Type B pancreatic cell (in vitro differentiated cells): ENCODE data around the gene TLR4. TPM values are rescaled to one million over a fixed set of nuclear protein-coding genes. Genes with fewer than 3 reads are reported as not detected.
A peak's percentile ranks its signal among the peaks of the same experiment; 100 is the strongest.

Experiments
- DNase-seq: peaks from one replicate; pipeline ENCODE4 v3.0.0; 2021; ENCODE audit warnings: mixed read lengths; ENCODE audit not compliant: unreplicated experiment; ENCODE audit errors: extremely low spot score
- H3K27ac Mint-ChIP-seq: 2 replicates; pipeline ENCODE4 v1.8.0; 2021; ENCODE audit warnings: mild to moderate bottlenecking, mixed read lengths
- H3K27me3 Mint-ChIP-seq: 2 replicates; pipeline ENCODE4 v1.8.0; 2021; ENCODE audit warnings: mixed read lengths
- H3K36me3 Mint-ChIP-seq: 2 replicates; pipeline ENCODE4 v1.8.0; 2021; ENCODE audit warnings: mixed read lengths
- H3K4me1 Mint-ChIP-seq: one replicate; pipeline ENCODE4 v1.8.0; 2021; ENCODE audit warnings: mixed read lengths; ENCODE audit not compliant: unreplicated experiment
- H3K4me3 Mint-ChIP-seq: 2 replicates; pipeline ENCODE4 v1.8.0; 2021; ENCODE audit warnings: mild to moderate bottlenecking, mixed read lengths
- H3K9me3 Mint-ChIP-seq: 2 replicates; pipeline ENCODE4 v1.8.0; 2021; ENCODE audit warnings: mixed read lengths
- CTCF ChIP-seq: fragments of 200-600 bp; sonication (generic); conservative IDR thresholded peaks from 2 replicates; pipeline ENCODE4 v1.5.0; 2021; ENCODE audit warnings: antibody characterized with exemption, mild to moderate bottlenecking
- total RNA-seq: library from RNA; stranded (reverse); gene quantifications from 2 replicates; pipeline ENCODE4 v1.2.1, GENCODE V29; 2021; ENCODE audit warnings: low replicate concordance

The TLR4 gene
- total RNA-seq, 1 donor from 2014 or later = 2.7 TPM

DNA sequence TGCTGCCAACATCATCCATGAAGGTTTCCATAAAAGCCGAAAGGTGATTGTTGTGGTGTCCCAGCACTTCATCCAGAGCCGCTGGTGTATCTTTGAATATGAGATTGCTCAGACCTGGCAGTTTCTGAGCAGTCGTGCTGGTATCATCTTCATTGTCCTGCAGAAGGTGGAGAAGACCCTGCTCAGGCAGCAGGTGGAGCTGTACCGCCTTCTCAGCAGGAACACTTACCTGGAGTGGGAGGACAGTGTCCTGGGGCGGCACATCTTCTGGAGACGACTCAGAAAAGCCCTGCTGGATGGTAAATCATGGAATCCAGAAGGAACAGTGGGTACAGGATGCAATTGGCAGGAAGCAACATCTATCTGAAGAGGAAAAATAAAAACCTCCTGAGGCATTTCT, 10.1 kb downstream of the TLR4 start:
- Mint-ChIP-seq H3K9me3 (no peaks in the 10 kb centered on the region), H3K27me3 (peaks cover 3% of the 10 kb centered on the region), H3K27ac (no peak overlapping the region), H3K4me1 (no peaks in the 10 kb centered on the region), H3K36me3 (no peaks in the 10 kb centered on the region), H3K4me3 (no peak overlapping the region)
- no peak for TF ChIP-seq CTCF
- no peak for DNase-seq

GRCh38 chr9:117715411-117715989, 11.3 kb downstream of the TLR4 start:
- H3K9me3 Mint-ChIP-seq = no peaks in the 10 kb centered on the region
- TF ChIP-seq CTCF = no peak
- no peaks in the 10 kb centered on the region for H3K27me3 Mint-ChIP-seq
- no peak overlapping the region for H3K4me3 Mint-ChIP-seq
- H3K4me1 Mint-ChIP-seq = no peaks in the 10 kb centered on the region
- H3K36me3 Mint-ChIP-seq = no peaks in the 10 kb centered on the region
- H3K27ac Mint-ChIP-seq = no peak overlapping the region
- no peak for DNase-seq

- Mint-ChIP-seq H3K4me1 (no peaks in the 10 kb centered on the region), H3K27me3 (no peaks in the 10 kb centered on the region), H3K9me3 (no peaks in the 10 kb centered on the region), H3K4me3 (no peak overlapping the region), H3K27ac (peak overlapping the region; percentile 62), H3K36me3 (no peaks in the 10 kb centered on the region)
- DNase-seq = no peak
- TF ChIP-seq CTCF = no peak
Observed at GRCh38 chr9:117718085-117718484, 13.9 kb downstream of the TLR4 start.

- no peak overlapping the region for H3K4me3 Mint-ChIP-seq
Observed at GRCh38 chr9:117718701-117719100, 14.5 kb downstream of the TLR4 start.

DNA sequence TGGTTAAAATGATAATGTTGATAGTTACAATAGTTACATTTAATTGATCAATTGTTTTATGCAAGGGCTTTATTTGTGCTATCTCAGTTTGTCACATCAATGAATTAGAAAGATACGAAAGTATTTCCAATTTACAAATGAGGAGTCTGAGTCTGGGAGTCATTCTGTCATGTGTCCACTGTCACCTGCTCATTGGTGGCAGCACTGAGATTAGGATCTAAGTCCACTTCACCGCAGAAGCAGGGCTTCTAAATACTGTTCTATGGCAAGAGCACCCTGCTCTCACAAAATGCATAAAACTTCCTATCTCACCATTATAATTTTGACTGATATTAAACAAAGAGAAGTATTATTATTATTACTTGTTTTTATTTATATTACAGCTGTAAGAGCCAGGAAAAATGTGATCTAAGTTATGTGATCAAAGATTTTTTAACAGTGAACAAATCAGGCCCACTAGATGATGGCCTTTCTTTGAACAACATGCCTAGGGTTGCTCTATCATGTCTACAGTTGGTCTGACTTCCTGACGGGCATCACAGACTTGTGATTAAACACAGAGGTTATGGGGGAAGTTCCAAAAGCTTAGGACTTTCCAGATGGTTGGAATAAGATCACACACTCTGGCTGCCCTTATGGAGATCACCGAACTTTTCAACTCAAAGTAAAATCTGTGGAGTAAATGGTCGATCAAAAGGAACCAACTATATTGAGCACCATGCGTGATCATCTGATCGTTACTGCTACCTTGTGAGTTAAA, 15.1 kb downstream of the TLR4 start:
- H3K27ac Mint-ChIP-seq = peak overlapping the region; percentile 21
- TF ChIP-seq CTCF = no peak
- DNase-seq = no peak

More at GRCh38 chr9:117718701-117719100, 14.5 kb downstream of the TLR4 start:
- Mint-ChIP-seq H3K27ac (peak overlapping the region; percentile 62), H3K27me3 (no peaks in the 10 kb centered on the region), H3K9me3 (no peaks in the 10 kb centered on the region), H3K4me1 (no peaks in the 10 kb centered on the region), H3K36me3 (no peaks in the 10 kb centered on the region)
- no peak for TF ChIP-seq CTCF
- DNase-seq = no peak

More for the DNA sequence above, 15.1 kb downstream of the TLR4 start:
- Mint-ChIP-seq H3K4me3 (no peak overlapping the region), H3K9me3 (no peaks in the 10 kb centered on the region), H3K27me3 (no peaks in the 10 kb centered on the region), H3K4me1 (no peaks in the 10 kb centered on the region), H3K36me3 (no peaks in the 10 kb centered on the region)
